ENCODE data around the gene HECW1.

HECW1 gene

DNA sequence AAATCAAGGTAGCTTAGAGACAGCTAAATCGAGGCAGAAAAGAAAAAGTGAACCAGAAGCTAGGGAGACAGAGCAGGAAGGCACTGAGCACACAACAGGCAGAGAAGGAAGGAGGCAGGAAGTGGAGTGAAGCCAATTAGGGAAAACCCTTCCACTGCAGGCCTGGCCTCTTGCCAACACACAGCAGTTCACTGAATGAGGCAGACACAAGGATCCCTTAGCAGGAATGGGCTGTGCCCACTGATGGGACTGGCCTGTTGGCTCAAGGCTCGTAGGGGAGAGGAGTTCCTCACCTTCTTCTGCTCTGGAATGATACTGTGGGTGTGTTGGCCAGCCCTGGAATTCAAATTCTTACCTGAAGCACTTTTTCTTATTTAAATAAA is 250.2 kb downstream of the HECW1 start:
- no peak overlapping the region for H3K9ac ChIP-seq (ENCODE audit: low read depth, low read length)
- H3K4me1 ChIP-seq (ENCODE audit: control insufficient read depth, insufficient read depth, low read length), result no peaks in the 10 kb centered on the region
- H3K4me3 ChIP-seq (ENCODE audit: low read depth, low read length), result no peak overlapping the region
- no peaks in the 10 kb centered on the region for H3K27me3 ChIP-seq (ENCODE audit: control insufficient read depth, insufficient read depth, low read length)
- H3K36me3 ChIP-seq (ENCODE audit: control insufficient read depth, insufficient read depth, low read length), result no peaks in the 10 kb centered on the region
- no peaks in the 10 kb centered on the region for H3K9me3 ChIP-seq (ENCODE audit: control insufficient read depth, insufficient read depth, low read length)

DNA sequence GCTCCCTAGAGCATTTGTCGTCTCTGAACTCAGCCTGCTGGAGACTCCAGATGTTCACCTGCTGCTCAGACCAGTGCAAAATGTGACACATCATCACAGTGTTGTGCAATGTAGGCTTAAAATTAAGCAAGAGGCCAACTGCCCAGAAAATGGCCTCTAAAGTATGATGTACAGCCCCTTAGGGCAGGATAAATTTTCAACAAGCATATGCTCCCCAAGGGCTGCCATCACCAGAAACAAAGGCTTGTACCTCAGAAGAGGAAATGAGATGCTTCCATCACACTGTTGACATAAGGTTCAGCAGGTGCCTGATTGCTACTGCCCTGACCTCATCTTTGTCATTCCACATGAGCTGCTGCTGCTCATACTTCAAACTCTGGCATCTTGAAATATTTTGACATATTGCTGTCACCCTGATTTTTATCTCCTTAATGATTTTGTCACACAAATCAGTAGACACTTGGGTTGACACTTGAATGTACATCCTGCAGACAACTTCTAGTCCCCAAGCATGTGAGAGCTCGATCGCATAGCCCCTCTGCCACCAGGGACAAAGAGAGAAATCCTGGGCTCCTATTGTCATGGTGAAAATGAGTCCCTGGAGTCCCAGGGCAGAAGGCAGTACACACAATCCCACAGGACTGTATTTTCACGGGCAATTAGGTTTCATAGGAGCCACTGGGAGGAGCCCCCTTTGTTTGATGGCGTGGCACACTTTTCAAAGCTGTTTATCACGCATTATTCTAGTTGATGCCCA is 250.8 kb downstream of the HECW1 start:
- Histone ChIP-seq H3K36me3 (ENCODE audit: control insufficient read depth, insufficient read depth, low read length) (no peaks in the 10 kb centered on the region), H3K27me3 (ENCODE audit: control insufficient read depth, insufficient read depth, low read length) (no peaks in the 10 kb centered on the region), H3K9ac (ENCODE audit: low read depth, low read length) (no peak overlapping the region), H3K4me1 (ENCODE audit: control insufficient read depth, insufficient read depth, low read length) (no peaks in the 10 kb centered on the region), H3K4me3 (ENCODE audit: low read depth, low read length) (no peak overlapping the region), H3K9me3 (ENCODE audit: control insufficient read depth, insufficient read depth, low read length) (no peaks in the 10 kb centered on the region)

DNA sequence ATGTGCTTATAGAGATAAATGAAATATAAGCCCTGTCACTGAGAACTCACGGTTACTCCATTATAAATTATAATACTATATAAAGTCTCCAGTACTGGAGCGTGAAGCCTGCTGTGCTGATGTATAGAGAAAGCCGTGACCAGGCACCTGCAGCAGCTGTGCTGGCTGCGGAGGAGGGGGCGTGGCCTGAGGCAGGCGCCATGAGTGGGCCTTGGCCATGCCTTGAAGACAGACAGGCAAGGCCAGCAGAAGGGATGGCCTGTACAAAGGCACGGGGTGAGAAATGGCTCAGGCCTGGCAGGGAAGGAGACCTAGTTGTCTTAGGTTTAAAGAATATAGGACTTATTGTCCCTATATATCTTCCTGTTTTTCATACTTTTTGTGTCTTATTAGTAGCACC is 251.9 kb downstream of the HECW1 start:
- H3K4me1 ChIP-seq (ENCODE audit: control insufficient read depth, insufficient read depth, low read length), result no peaks in the 10 kb centered on the region
- H3K36me3 ChIP-seq (ENCODE audit: control insufficient read depth, insufficient read depth, low read length), result no peaks in the 10 kb centered on the region
- no peak overlapping the region for H3K9ac ChIP-seq (ENCODE audit: low read depth, low read length)

DNA sequence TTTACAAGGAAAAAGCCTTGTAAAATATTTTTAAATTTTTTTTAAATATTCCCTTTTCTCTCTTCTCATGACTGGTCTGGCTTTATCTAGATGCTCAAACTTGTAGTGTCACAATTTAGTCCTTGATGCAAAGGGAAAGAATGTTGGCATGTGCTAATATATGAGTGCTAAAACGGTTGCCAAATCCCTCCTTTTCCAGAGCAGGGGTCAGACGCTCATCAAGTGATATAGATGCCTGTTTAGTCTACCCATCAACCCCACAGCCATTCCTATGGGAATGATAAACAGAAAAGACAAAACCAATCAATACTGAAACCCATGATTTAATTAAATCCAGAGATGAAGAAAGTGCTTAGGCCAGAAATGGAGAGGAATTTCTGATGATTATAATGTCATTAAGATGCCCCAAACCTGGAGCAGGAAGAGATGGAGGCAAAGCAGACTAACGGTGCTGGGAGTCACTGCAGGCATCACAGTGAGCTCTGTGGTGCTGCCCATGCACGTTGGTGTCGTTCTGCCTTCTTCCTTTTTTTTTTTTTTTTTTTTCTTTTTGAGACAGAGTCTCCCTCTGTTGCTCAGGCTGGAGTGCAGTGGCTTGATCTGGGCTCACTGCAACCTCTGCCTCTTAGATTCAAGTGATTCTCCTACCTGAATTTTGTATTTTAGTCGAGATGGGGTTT is 260.4 kb downstream of the HECW1 start:
- Histone ChIP-seq H3K4me3 (ENCODE audit: low read depth, low read length) (no peak overlapping the region), H3K27me3 (ENCODE audit: control insufficient read depth, insufficient read depth, low read length) (no peaks in the 10 kb centered on the region), H3K4me1 (ENCODE audit: control insufficient read depth, insufficient read depth, low read length) (no peaks in the 10 kb centered on the region), H3K9ac (ENCODE audit: low read depth, low read length) (no peak overlapping the region), H3K9me3 (ENCODE audit: control insufficient read depth, insufficient read depth, low read length) (no peaks in the 10 kb centered on the region), H3K36me3 (ENCODE audit: control insufficient read depth, insufficient read depth, low read length) (no peaks in the 10 kb centered on the region)

More for the DNA sequence above, 251.9 kb downstream of the HECW1 start:
- Histone ChIP-seq H3K9me3 (ENCODE audit: control insufficient read depth, insufficient read depth, low read length) (no peaks in the 10 kb centered on the region), H3K27me3 (ENCODE audit: control insufficient read depth, insufficient read depth, low read length) (no peaks in the 10 kb centered on the region), H3K4me3 (ENCODE audit: low read depth, low read length) (no peak overlapping the region)

DNA sequence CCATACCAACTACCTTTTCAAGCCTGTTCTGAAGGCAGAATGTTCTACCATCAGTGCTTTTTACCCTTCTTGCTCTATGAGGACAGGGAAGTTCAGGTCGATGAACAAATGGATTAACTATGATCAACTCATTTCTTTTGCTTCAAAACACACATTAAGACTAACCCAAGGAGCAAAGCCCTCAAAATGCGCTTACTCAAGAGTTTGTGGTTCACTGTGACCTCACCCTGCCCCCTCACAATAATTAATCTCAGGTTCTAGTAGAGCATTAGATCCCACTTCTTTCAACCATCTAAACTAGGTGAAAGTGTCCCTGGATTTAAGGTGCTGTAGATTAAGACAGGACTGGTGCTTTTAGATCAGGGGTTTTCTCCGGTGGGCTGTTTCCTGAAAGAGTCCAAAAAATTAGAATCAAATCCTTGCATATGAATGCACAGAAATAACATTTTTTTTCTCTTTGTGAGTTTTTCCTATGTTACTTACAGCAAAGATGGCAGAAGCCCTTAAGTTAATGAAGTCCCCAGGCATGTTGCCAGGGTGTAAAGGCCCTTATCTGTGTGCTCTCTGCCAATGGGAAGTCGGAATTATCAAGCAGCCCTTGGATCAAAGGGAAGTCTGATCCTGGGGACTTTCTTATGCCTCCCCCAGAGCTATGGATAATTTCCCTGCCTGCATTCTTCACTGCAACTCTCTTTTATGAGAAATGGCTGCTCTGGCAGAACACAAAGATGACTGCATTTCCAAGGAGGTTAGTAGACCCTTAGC is 264.9 kb downstream of the HECW1 start:
- no peak overlapping the region for H3K4me3 ChIP-seq (ENCODE audit: low read depth, low read length)
- no peaks in the 10 kb centered on the region for H3K9me3 ChIP-seq (ENCODE audit: control insufficient read depth, insufficient read depth, low read length)
- H3K36me3 ChIP-seq (ENCODE audit: control insufficient read depth, insufficient read depth, low read length), result no peaks in the 10 kb centered on the region
- H3K27me3 ChIP-seq (ENCODE audit: control insufficient read depth, insufficient read depth, low read length), result no peaks in the 10 kb centered on the region
- H3K4me1 ChIP-seq (ENCODE audit: control insufficient read depth, insufficient read depth, low read length), result no peaks in the 10 kb centered on the region
- H3K9ac ChIP-seq (ENCODE audit: low read depth, low read length), result no peak overlapping the region

DNA sequence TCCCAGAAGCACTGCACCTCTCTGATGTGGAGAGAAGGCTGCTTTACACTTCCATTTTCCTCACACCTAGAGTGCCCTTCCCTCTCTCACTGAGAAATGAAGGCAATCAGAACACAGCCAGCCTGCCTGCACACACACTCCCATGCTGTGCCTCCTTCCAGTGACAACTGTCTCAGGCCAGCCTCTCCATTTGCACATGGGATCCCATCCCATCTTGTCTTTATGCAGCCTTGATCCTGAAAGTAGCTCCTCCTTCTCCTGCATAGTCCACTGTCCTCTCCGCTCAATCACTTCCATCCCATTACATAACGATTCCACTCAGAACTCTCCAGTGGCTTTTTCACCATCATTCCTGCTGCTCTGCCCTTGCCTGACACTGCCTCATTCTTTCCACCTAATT is 266.8 kb downstream of the HECW1 start:
- Histone ChIP-seq H3K36me3 (ENCODE audit: control insufficient read depth, insufficient read depth, low read length) (no peaks in the 10 kb centered on the region), H3K4me1 (ENCODE audit: control insufficient read depth, insufficient read depth, low read length) (no peaks in the 10 kb centered on the region), H3K9me3 (ENCODE audit: control insufficient read depth, insufficient read depth, low read length) (no peaks in the 10 kb centered on the region), H3K27me3 (ENCODE audit: control insufficient read depth, insufficient read depth, low read length) (no peaks in the 10 kb centered on the region), H3K9ac (ENCODE audit: low read depth, low read length) (no peak overlapping the region), H3K4me3 (ENCODE audit: low read depth, low read length) (no peak overlapping the region)

DNA sequence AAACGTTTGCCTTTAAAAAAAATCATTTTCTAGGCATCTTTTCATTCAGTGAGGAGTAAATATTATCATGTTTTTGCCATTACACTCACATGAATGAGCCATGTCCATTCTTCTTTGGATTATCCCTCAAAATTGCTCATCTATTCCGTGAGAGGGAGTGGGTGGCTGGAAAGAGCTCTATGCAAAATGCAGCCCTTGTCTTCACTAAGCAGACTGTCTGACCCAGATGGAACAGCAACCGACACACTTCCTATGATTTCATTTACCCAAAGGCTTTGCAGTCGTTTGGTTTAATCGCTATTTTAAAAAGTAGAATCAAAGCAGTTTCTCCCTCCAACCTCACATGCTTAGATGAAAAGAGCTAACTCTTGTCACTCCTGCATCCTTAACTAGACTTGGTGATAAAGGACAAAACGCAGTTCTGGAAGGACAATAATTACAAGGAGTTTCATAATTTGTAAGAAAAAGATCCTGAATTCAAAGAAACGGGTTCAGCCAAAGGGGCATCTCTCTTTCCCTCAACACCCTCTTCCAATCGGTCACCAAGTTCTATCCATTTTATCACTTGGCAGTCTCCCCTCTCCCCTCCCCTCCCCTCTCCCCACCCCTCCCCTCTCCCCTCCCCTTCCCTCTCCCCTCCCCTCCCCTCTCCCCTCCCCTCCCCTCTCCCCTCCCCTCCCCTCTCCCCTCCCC is 272.3 kb downstream of the HECW1 start:
- H3K4me3 ChIP-seq (ENCODE audit: low read depth, low read length), result no peak overlapping the region
- H3K9me3 ChIP-seq (ENCODE audit: control insufficient read depth, insufficient read depth, low read length), result peaks cover 2% of the 10 kb centered on the region
- H3K27me3 ChIP-seq (ENCODE audit: control insufficient read depth, insufficient read depth, low read length), result no peaks in the 10 kb centered on the region
- no peaks in the 10 kb centered on the region for H3K36me3 ChIP-seq (ENCODE audit: control insufficient read depth, insufficient read depth, low read length)
- H3K9ac ChIP-seq (ENCODE audit: low read depth, low read length), result no peak overlapping the region
- H3K4me1 ChIP-seq (ENCODE audit: control insufficient read depth, insufficient read depth, low read length), result no peaks in the 10 kb centered on the region

DNA sequence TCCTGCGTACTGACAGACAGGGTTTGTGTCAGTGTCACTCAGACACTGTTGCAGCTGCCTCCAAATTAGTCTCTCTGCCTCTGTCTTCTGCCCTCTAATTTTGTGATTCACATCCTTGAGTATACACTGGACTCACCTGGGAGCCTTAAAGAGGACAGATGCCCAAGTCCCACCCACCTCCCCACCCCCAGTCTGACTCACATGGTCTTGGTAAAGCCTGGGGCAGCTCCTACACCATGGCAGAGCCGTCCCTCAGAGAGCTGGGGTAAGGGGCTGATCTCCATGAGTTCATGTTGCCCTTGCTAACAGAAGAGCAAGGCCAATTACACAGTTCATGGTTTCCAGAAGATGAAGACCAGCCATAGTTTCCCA is 272.8 kb downstream of the HECW1 start:
- Histone ChIP-seq H3K27me3 (ENCODE audit: control insufficient read depth, insufficient read depth, low read length) (no peaks in the 10 kb centered on the region), H3K36me3 (ENCODE audit: control insufficient read depth, insufficient read depth, low read length) (no peaks in the 10 kb centered on the region), H3K9ac (ENCODE audit: low read depth, low read length) (no peak overlapping the region), H3K4me1 (ENCODE audit: control insufficient read depth, insufficient read depth, low read length) (no peaks in the 10 kb centered on the region), H3K4me3 (ENCODE audit: low read depth, low read length) (no peak overlapping the region), H3K9me3 (ENCODE audit: control insufficient read depth, insufficient read depth, low read length) (peaks cover 3% of the 10 kb centered on the region)

DNA sequence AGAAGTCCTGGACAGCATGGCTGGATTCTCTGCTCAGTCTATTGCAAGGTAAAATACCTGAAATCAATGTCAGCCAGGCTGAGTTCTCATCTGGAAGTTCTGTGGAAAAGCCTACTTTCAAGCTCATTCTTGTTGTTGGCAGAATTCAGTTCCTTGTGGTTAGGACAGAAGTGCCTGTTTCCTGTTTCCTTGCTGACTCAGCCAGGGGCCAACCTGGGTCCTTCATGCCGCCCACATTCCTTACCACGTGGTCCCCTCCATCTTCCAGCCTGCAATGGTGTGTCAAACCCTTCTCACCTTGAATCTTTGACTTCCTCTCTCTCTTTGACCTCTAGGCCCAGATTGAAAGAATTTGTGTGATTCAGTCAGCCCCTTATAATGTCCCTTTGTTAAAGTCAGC is 273.4 kb downstream of the HECW1 start:
- no peaks in the 10 kb centered on the region for H3K4me1 ChIP-seq (ENCODE audit: control insufficient read depth, insufficient read depth, low read length)
- no peaks in the 10 kb centered on the region for H3K36me3 ChIP-seq (ENCODE audit: control insufficient read depth, insufficient read depth, low read length)
- H3K27me3 ChIP-seq (ENCODE audit: control insufficient read depth, insufficient read depth, low read length), result no peaks in the 10 kb centered on the region
- H3K9ac ChIP-seq (ENCODE audit: low read depth, low read length), result no peak overlapping the region
- peaks cover 6% of the 10 kb centered on the region for H3K9me3 ChIP-seq (ENCODE audit: control insufficient read depth, insufficient read depth, low read length)
- no peak overlapping the region for H3K4me3 ChIP-seq (ENCODE audit: low read depth, low read length)

DNA sequence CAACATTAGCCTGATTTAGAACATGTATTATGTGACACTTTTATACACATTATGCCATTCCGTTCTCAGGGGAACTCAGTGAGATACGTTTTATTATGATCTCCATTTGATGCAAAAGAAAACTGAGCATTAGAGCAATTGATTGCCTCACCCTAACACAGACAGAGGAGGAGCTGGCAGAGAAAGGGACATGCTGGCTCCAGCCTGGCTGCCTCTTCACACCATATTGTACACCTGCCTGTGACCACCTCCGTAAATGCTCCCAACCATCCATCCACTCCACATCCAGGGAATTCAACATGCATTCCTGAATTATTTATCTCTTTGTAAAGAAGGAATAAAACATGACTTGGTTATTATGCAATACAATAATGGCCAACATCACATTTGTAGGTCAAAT is 275.5 kb downstream of the HECW1 start:
- H3K9ac ChIP-seq (ENCODE audit: low read depth, low read length), result no peak overlapping the region
- no peaks in the 10 kb centered on the region for H3K4me1 ChIP-seq (ENCODE audit: control insufficient read depth, insufficient read depth, low read length)
- peaks cover 6% of the 10 kb centered on the region for H3K9me3 ChIP-seq (ENCODE audit: control insufficient read depth, insufficient read depth, low read length)
- no peaks in the 10 kb centered on the region for H3K27me3 ChIP-seq (ENCODE audit: control insufficient read depth, insufficient read depth, low read length)
- H3K36me3 ChIP-seq (ENCODE audit: control insufficient read depth, insufficient read depth, low read length), result no peaks in the 10 kb centered on the region
- no peak overlapping the region for H3K4me3 ChIP-seq (ENCODE audit: low read depth, low read length)

DNA sequence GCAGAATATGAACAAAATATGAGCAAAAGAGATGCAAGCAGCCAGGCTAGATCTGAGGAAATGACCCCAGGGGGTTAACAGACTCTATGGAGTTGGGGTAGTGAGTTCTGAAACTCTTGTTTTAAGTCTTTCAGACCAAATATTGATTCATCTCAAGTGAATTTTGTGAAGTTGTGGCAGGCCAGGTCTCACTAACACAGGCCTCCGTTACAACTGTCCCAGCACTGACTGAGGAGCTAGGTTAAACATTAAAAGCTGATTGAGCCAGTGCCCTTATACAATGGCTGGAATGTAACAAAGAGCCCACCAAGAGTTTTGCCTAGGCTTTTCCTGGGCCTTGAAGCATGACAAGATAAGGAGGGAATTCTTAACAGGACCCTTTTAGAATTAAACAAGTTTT is 278.1 kb downstream of the HECW1 start:
- Histone ChIP-seq H3K9ac (ENCODE audit: low read depth, low read length) (no peak overlapping the region), H3K4me3 (ENCODE audit: low read depth, low read length) (no peak overlapping the region), H3K4me1 (ENCODE audit: control insufficient read depth, insufficient read depth, low read length) (peaks cover 4% of the 10 kb centered on the region), H3K9me3 (ENCODE audit: control insufficient read depth, insufficient read depth, low read length) (peaks cover 6% of the 10 kb centered on the region), H3K36me3 (ENCODE audit: control insufficient read depth, insufficient read depth, low read length) (no peaks in the 10 kb centered on the region), H3K27me3 (ENCODE audit: control insufficient read depth, insufficient read depth, low read length) (no peaks in the 10 kb centered on the region)

All from iPS-15b (cell line).